DMS79 (cell line): ENCODE measurements around the gene TMEM87B.
"Not testable (repeated sequence)": the region's sequence is repeated elsewhere in the genome, so short reads cannot be mapped to it uniquely, and the experiment has no call there.

Experiments used
- DNase-seq: peaks from one replicate; lab custom pipeline; 2025; lab: John Stamatoyannopoulos, UW

The TMEM87B gene

DNA sequence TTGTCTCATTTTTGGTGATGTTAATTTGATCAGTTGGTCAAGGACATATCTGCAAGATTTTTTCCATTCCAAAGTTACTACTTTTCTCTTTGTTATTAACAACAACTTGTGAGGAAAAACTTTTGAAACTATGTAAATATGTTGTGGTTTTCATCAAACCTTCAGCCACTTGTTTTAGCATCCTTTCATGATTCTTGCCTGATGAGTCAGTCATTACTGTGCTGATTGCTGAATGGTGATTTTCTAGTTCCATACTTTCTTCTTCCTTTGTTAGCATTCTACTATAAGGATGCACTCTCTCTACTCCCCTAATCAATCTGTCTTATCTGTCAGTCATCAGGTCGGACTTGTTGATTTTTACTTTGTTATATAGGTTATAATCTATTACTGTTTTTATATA is 10.9 kb downstream of the TMEM87B start:
- no peak for DNase-seq

DNA sequence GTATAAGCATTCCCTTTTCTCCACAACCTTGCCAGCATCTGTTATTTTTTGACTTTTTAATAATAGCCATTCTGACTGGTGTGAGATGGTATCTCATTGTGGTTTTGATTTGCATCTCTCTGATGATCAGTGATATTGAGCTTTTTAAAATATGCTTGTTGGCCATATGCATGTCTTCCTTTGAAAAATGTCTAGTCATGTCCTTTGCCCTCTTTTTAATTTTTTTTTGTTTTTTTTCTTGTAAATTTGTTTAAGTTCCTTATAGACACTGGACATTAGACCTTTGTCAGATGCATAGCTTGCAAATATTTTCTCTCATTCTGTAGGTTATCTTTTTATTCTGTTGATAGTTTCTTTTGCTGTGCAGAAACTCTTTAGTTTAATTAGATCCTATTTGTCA is 14.7 kb downstream of the TMEM87B start:
- DNase-seq = not testable (repeated sequence)

DNA sequence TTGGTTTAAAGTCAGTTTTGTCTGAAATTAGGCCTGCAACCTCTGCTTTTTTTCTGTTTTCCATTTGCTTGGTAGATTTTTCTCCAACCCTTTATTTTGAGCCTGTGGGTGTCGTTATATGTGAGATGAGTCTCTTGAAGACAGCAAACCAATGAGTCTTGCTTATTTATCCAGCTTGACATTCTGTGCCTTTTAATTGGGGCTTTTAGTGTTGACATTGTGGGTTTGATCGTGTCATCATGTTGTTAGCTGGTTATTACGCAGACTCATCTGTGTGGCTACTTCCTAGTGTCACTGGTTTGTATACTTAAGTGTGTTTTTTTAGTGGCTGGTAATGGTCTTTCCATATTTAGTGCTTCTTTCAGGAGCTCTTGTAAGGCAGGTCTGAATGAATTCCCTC is 18.8 kb downstream of the TMEM87B start:
- no peak for DNase-seq

DNA sequence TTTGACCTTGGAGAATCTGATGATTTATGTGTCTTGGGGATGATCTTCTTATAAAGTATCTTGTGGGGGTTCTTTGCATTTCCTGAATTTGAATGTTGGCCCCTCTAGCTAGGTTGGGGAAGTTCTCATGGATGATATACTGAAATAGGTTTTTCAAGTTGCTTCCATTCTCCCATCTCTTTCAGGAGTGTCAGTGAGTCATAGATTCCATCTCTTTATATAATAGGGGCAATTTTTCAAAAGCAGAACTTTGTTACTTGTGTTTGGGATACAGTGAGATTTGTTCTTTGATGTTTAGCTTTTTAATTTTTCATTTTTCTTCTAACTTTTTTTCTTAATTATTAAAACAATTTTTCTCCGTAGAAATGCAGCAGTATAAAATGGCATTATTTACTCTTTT is 19.4 kb downstream of the TMEM87B start:
- DNase-seq = no peak

DNA sequence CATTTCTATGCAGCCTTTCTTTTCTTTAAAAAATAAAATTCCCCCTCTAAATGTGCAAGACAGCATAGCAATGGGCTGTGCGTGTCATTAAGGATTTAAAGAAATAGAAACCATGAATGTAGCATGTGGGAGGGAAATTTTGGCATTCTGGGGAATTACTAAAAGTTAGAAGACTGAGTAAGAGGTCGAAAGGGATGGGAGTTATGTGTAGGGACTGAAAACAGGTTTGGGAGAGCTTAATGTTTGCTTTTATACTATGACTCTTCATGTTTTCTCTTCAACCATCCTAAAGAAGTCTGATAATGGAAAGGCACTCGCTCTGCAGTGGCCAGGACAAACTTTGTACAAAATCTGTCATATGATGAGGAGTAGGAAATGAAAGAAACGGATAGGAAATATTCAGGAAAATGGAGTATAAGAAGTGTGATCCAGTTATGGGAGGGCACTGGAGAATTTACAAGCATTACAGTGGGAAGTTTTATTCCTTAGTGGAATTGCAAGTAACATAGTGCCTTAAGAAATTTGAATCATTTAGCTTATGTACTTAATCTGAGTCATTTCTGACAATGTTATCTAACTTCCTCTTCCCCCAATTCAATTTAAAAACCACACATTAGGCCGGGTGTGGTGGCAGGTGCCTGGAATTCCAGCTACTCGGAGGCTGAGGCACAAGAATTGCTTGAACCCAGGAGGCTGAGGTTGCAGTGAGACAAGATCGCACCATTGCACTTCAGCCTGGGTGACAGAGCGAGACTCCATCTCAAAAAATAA is 20.6 kb downstream of the TMEM87B start:
- DNase-seq = no peak

DNA sequence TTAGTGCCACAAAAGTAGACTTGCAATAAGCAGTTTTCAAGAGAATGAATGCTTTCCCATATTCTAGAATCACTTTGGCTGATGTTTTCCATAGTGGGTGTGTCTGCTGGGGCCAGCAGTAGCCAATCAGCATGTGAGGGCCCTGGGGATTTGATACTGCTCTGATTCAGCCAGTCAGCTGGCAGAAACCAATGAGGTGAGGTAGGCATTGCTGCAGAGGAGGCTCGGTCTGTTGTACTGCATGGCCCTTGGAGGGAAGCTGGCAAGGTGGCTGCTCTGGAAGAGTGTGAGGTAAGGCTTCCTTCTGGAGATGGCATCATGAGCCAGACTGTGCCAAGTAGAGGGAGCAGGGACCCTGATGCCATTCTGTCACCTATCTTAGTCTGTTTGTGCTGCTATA is 22.7 kb downstream of the TMEM87B start:
- no peak for DNase-seq

DNA sequence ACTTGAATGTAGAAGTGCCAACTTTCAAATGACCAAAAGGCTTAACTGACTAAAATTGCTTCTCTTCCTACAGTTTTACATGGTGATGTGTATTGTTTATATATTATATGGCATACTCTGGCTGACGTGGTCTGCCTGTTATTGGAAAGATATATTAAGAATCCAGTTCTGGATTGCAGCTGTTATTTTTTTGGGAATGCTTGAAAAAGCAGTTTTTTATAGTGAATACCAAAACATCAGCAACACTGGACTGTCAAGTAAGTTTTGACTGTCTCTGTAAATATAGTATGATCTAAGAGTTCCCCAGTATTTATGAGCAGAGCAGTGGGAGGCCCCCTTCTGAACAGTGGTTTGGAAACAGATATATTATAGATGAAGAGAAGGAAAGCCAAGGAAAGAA is 26.2 kb downstream of the TMEM87B start:
- DNase-seq = no peak

DNA sequence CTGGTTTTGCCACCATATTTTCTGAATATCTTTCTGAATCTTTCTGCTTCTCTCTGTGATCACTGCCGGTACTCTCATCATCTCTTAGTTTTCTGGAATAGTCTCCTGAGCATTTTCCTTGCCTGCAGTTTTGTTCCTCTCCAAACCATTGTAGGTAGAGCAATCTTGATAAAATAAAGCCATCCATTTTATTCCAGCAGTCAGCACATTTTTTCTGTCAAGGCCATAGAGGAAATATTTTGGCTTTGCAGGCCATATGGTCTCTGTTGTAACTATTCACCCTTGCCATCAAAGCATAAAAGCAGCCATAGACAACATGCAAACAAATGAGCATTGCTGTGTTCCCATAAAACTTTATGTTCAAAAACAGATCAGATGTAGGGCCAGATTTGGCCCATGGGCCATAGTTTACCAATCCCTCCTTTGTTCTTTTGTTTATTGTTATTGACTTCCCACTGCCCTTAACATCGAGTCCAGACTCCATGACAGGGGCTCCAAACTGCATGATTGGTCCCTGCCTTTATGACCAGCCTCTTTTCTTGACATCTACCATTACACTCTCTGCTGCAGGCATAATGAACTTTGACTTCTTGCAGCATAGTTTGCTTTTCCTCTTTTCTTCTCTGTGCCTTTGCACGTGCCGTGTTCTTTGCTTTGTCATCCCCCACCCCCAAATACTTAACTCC is 29.8 kb downstream of the TMEM87B start:
- no peak for DNase-seq

DNA sequence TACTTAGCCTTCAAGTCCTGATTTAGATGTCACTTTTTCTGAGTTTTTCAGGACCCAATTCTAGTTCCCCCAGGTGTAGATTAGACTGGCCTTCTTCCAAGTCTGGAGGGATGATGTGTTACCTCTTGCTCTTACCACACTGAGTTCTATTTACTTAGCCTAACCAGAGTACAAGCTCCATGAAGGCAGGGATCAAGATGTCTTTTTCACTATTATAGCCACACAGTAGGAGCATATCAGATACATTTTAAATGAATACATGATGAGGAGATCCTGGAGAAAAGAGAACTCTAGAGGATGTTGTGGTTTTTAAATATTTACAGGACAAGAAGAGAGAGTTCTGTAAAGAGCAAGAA is 30.3 kb downstream of the TMEM87B start:
- DNase-seq = no peak

DNA sequence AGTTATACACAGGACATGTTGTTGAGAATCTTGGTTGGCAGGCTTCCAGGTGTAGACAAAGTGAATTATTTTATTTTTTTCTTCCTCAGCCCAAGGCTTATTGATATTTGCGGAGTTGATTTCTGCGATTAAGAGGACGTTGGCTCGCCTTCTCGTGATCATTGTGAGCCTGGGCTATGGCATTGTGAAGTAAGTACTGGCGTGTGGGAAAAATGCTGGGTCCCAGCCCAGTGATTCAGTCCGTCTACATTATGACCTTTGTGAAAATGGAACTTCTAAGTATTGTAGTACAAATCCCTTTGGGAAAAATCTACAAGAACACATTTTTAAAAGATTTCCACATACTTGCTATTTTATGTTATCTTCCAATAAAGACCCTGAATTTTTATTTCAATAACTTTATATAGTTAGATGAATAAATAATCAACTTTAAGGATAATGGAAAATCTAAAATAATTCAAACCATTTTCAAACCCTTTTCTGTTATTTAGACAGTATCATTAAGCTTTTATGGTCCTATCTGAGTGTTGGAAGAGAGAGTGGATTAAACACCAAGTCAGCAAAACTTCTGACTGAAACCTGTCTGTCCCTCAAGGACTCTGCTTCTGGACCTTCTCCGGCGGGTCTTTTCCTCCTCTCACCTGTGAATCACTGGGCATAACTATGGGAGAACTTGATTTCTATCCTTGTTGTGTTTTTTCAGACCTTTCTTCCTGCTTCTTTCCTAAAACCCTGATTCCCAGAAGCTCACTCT is 31.0 kb downstream of the TMEM87B start:
- no peak for DNase-seq

DNA sequence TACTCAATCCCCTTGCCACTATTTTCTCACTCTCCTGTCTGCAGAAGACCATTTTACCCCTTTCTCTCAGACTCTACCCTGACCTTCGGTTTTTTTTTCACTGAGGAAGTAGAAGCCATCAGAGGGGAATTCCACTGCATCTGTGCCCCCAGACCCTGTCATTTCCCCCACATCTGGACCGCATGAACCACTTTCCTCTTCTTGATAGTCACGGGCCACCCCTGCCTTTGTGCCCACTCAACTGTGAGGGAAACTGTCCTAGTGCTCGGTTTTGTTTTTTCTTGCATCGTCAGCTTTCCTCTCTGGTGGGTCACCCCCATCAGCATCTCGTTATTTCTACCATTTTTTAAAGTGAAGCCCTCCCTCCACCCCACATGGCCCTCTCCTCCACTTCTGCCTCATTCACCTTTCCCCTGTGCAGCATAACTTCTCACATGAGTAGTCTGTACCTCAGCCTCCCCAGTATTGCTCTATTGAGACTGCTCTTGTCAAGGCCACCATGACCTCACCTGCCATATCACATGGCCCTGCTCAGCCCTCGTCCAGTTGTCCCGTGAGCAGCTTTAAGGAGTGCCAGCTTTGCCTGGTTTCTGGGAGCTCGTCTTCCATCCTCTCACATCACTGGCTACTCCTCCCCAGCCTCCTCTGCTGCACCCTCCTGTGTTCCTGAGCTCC is 32.4 kb downstream of the TMEM87B start:
- no peak for DNase-seq

DNA sequence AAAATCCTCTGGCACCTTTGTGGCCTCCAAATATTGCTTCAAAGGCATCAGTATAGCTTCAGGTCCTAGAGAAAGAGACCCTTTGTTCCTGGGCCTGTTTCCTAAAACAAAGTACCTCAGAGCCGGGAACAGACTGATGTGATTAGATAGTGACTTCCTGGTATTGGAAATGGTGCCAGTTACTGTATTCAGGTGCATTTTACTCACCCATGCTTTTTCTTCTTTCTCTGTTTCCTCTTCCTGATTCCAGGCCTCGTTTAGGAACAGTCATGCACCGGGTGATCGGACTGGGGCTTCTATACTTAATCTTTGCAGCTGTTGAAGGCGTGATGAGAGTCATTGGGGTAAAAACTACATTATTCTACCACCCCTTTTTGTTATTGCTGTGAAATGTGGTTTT is 34.3 kb downstream of the TMEM87B start:
- DNase-seq = no peak

DNA sequence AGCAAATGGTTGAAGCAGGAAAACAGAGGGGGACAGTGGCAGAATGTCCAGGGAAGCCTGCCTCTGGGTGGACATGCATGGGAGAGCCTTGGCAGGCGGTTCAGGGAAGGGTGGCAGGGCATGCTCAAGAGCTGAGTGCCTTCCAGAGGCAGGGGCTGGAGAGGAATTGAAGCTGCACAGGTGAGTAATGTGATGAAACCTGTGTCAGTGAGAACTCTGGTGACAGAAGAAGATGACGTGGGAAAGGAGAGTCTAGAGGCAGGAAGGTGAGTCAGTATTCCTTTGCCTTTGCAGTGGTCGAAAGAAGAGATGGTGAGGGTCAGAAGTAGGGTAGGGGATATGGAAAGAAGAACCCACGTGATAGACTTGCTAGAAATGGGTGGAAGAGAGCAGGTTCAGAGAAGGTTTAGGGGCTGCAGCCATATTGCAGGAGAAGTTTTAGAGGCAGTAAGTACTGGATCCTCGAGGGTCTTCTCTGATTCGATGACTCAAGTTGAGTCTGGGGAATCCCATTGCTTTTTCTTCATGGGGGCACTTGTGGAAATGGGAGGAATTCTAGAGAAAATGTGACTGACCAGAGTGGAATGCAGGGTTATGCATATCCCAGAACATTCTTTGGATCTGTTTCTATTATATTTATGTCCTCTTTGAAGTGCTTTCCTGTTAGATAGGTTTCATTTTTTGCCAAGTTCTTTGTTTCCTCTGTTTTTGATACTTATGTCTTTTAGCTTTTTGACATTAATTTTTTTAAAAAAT is 37.4 kb downstream of the TMEM87B start:
- DNase-seq = no peak

DNA sequence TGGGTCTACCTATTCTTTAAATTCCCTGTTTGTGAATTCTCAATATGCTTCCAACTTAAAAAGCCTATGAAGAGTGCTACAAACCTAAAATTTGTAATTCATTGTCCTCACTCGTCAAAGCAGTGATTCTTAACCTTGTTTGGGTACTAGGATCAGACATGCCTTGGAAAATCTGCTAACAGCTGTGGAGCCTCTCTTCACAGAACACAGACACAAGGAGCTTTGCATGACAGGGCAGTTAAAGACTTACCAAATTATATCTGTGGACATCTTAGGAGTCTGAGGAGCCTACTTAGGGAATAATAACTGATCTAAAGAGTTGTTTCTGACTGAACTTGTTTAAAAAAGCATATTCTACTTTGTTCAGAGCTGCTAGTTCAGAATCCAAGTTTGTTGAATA is 38.1 kb downstream of the TMEM87B start:
- DNase-seq = no peak

DNA sequence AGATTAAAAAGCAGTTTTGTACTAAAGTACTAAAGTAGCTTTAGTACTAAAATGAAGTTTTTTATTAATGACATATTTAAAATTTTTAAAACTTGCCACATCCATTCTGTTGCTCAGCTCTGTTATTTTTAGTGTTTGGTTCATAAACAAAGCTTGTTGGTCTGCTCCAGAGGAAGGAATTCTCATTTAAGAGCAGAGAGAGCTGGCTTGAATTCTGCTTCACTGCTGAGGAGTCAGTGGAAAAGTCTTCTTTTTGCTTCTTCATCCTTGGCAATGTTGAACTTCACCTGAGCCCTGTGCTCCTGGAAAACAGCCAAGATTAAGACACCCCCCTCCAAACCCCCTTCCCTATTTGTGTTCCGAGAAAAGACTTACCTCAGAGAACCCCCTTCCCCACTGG is 40.6 kb downstream of the TMEM87B start:
- DNase-seq = no peak

DNA sequence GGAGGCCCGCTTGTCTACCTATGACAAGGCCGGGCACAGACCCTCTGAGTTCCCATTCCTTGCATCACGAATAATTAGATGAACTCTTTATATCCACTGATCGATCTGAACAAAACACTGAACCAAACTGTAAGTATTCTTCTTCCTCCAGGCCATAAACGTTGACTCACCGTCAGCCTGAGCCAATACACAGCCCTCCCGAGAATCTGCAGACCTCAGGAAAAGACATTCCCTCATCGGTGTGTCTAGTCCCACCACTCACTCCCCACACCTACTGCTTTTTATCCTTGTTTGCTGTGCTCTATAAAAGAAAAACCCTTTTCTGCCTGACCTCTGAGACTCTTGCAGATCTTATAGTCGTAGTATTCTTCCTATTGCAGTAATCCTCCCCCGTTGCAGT is 41.0 kb downstream of the TMEM87B start:
- DNase-seq = no peak

DNA sequence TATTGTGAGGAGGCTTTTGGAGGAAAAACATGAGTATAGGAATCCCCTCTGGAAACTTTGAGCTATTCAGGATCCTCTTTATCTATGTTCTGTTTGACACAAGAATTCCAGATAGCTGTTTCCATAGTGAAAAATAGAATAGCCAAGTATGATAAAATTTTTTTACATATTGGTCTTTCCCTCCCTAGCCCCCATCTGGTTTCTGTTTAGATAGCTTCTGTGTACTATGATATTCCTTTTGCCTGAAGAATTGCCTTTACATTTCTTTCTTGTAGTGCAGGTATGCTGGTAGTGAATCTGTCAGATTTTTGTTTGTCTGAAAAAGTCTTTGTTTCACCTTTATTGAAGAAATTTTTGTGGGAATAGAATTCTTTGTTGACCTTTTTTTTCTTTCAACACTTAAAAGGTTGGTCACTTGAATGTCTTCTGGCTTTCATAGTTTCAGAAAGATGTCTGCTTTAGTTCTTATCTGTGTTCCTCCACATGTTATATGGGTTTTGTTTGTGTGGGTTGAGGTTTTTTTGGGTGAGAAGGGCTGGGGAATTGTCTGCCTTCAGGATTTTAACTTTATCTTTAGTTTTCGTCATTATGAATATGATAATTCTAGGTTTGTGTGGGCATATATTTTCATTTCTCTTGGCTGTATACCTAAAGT is 53.2 kb downstream of the TMEM87B start:
- no peak for DNase-seq

DNA sequence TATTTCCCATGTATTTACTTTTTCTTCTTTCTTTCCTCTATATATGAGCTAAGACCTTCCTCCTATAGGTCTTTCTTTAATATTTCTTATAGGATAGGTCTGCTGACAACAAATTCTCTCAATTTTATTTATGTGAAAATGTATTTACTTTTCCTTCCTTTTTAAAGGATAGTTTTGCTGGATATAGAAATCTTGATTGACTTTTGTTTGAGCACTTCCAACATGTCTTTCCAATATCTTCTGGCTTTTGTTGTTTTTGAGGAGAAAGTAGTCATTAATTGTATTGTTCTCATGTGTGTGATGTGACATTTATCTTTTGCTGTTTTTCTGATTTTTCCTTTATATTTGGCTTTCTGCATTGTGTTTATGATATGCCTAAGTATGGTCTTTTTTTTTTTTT is 54.2 kb downstream of the TMEM87B start:
- DNase-seq = no peak

DNA sequence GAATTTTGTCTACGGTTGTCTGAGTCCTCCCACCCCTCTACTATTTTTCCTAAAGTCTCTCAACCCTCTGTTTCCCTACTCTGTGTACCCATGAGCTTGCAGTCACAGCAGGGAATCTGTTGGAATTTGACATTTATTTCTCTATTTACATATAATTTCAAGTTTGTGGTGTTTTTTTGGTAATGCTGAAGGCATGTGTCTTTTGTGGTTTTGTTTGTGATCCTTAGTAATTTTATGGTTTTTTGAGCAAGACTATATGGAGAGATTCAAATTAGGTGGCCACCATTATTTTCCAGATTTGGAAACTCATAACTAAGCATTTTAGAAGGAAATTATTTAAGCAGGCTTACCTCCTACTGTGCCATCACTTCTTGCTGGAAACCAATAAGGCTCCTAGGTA is 55.9 kb downstream of the TMEM87B start:
- DNase-seq = no peak

DNA sequence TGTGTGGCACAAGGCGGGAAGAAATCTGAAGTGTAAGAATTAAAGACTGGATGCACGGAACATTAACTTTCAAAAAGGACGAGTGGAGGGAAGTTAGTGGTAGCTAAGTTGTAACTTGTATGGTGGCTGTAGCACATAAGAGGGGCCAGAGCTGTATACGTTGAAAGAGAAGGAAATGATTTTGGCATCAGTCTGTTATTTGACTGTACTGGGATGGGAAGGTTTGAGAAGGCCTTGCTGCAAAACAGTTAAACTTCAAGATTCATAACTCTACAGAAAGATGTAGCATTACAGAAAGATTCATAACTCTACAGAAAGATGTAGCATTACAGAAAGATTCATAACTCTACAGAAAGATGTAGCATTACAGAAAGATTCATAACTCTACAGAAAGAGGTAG is 58.3 kb downstream of the TMEM87B start:
- not testable (repeated sequence) for DNase-seq

DNA sequence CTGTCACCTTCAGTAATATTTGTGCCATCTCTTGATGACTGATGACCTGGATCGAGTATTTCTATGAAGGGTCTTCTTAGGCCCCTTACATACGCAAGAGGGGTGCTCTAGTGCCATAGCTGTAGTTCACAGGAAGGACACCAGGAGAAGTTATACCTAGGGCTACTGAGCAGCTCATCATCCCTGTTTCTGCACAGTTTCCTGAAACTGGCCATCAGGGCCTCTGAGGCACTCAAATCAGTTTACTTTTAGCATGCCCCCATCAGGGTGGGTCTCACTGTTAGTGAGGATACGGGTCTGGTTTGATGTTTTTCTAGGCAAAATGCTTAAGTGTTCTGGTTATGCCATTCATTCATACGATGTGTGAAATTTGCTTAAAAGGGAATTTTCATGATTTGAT is 63.1 kb downstream of the TMEM87B start:
- DNase-seq = no peak
